ENCODE data around the gene PCLO.

DNA sequence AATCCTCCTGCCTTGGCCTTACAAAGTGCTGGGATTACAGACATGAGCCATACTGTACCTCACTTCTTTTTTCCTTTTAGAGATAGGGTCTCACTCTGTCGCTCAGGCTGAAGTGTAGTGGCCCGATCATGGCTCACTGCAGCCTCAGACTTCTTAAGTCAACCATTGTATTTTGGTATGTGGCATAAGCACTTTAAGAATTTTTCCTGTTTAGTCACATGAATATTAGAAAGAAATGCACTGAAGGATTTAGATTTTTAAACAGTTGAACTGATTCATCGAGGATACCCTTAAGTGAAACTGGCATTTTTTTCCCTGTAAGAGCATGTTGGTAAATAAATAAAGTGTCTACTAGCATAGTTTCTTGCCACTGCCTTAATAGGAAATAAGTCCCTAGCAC, 399.8 kb downstream of the PCLO start:
- TF ChIP-seq CTCF (conservative IDR thresholded peaks at IDR 0.05 in 1 of 2, IDR thresholded peaks at IDR 0.05 in 1 of 2; ENCODE audit: extremely low read depth in 1 of 2, insufficient read depth in 1 of 2, low read depth in 1 of 2, low read length in 2 of 2) (no peak), EZH2 (IDR thresholded peaks at IDR 0.05; ENCODE audit: borderline replicate concordance, low read length) (no peak)

All from mammary epithelial cell (primary cell).